Endometrial microvascular endothelial cells (primary cell): ENCODE data around the gene INF2. TPM values are rescaled to one million over a fixed set of nuclear protein-coding genes. Genes with fewer than 3 reads are reported as not detected.

ENCODE experiments used
- total RNA-seq: library from RNA; depleted of rRNA; stranded (reverse); fragments of >200 nt; gene quantifications from one replicate; pipeline ENCODE4 v1.2.3, GENCODE V29; 2015; ENCODE audit errors: inconsistent ontology term

The INF2 gene
- total RNA-seq, 1 donor from 2014 or later: 79.4 TPM

Other genes with a start within 250 kb of the INF2 start
- not detected for gene C14orf180, start 109.9 kb upstream of the INF2 start, total RNA-seq
- not detected for gene TMEM179, start 84.8 kb upstream of the INF2 start, total RNA-seq
- not detected for gene ADSS1, start 34.6 kb downstream of the INF2 start, total RNA-seq
- 250 TPM for gene SIVA1, start 63.5 kb downstream of the INF2 start, total RNA-seq
- 181 TPM for gene AKT1, start 106.1 kb downstream of the INF2 start, total RNA-seq
- gene ZBTB42, start 111.5 kb downstream of the INF2 start, total RNA-seq: 3.1 TPM
- gene CEP170B, start 175.7 kb downstream of the INF2 start, total RNA-seq: 20.1 TPM
- gene PLD4, start 235.3 kb downstream of the INF2 start, total RNA-seq: not detected